Measurements from ENCODE around the gene BSN. TPM values are rescaled to one million over a fixed set of nuclear protein-coding genes. Genes with fewer than 3 reads are reported as not detected.

The BSN gene
- total and polyA plus RNA-seq, 8 donors: 0.26 to 1.1 (median 0.84) TPM

DNA sequence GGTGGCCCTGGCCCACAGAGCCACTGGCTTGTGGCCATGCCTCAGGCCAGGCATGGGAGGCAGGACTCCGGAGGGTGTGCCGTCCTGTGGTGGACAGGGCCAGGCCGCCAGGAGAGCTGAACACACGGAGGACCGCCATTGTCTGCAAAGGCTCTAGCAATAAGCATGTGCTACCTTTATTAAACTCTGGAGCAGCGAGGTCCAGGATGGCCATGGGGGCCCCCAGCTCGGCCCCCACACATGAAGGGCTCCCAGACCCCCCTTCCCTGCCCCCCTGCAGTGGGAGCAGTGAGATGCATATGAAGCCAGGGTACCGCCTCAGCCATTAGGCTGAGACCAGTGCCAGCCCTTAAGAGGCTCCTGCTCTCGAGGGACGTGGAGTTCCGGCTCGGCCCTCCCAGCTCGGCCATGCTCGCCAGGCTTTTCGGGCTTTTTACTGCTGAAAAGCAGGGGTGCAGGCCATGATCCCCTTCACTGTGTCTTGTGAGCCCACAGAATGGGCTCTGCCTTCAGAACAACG, 162.5 kb downstream of the BSN start:
- Histone ChIP-seq H3K27ac (no peak overlapping the region), H3K4me3 (no peak overlapping the region), H3K36me3 (peaks cover 0 to 51% of the 10 kb centered on the region in 2 donors), H3K27me3 (no peaks in the 10 kb centered on the region), H3K9me3 (no peaks in the 10 kb centered on the region), H3K4me1 (peaks cover 8 to 36% of the 10 kb centered on the region in 2 donors)
- TF ChIP-seq CTCF (IDR thresholded peaks at IDR 0.05): no peak
- intact Hi-C loops (cut with DNase I): loop anchor here in 1 of 2 donors (10.0 kb wide), 1 partner anchor 118 kb away; no protein-coding TSS in a partner anchor
- DNase-seq: peak in 2 of 4 donors; percentile 29 to 58
- no peak for ATAC-seq

GRCh38 chr3:49717211-49717958, 163.1 kb downstream of the BSN start:
- intact Hi-C loops (cut with DNase I): loop anchor here in 1 of 2 donors (10.0 kb wide), 1 partner anchor 117 kb away; no protein-coding TSS in a partner anchor
- Histone ChIP-seq H3K36me3 (peaks cover 0 to 51% of the 10 kb centered on the region in 2 donors), H3K9me3 (no peaks in the 10 kb centered on the region), H3K4me1 (peaks cover 10 to 42% of the 10 kb centered on the region in 2 donors), H3K27me3 (no peaks in the 10 kb centered on the region), H3K4me3 (no peak overlapping the region), H3K27ac (no peak overlapping the region)
- peak in 2 of 4 donors; percentile 22 to 75 for DNase-seq
- no peak for ATAC-seq
- no peak for TF ChIP-seq CTCF (IDR thresholded peaks at IDR 0.05)

DNA sequence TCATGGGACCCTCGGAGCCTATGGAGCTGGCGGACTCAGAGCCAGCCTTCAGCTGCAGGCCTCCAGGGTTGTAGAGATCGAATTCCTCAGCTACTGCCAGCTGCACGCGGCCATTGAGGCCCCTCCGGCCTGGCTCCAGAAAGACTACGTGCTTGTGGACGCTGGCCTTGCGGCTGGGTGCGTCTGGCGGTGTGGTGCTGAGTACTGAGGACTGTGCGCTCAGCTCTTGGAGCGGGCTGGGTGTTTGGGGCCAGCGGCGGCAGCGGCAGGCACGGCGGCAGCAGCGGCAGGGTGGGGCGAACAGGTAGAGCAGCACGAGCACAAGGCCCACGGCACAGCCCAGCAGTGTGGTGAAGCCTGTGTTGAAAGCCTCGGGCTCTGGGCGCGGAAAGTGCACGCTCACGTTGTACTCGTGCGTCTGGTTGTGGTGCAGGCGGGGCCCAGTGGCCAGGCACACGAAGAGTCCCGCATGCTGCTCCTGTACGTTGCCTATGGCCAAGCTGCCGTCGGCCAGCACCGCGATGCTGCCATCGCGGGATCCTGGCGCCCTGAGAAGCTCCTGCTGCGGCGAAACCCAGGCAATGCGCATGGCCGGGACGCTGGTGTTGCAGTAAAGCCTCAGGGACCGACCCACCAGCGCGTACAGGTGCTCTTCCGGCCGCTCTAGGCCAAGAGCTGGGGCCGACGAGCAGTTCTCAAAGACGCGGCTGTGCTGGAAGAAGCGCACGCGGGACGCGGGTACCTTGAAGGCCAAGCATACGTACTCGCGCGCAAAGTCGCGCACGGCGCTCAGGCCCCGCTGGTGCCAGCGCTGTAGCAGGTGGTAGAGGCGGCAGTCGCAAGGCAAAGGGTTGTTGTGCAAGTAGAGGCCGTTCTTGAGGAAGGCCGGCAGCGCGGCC, 163.9 kb downstream of the BSN start:
- H3K9me3 ChIP-seq: no peaks in the 10 kb centered on the region
- peaks cover 0 to 48% of the 10 kb centered on the region in 2 donors for H3K36me3 ChIP-seq
- peaks cover 17 to 51% of the 10 kb centered on the region in 2 donors for H3K4me1 ChIP-seq
- peak in 2 of 4 donors; percentile 27 to 82 for DNase-seq
- H3K4me3 ChIP-seq: peak overlapping the region; percentile 37 to 50
- no peak for TF ChIP-seq CTCF (IDR thresholded peaks at IDR 0.05)
- no peaks in the 10 kb centered on the region for H3K27me3 ChIP-seq
- intact Hi-C loops (cut with DNase I): loop anchor here in 1 of 2 donors (10.0 kb wide), 1 partner anchor 117 kb away; no protein-coding TSS in a partner anchor
- ATAC-seq: peak; percentile 8
- no peak overlapping the region for H3K27ac ChIP-seq

GRCh38 chr3:49718858-49719213, 164.6 kb downstream of the BSN start:
- H3K27ac ChIP-seq: no peak overlapping the region
- TF ChIP-seq CTCF (IDR thresholded peaks at IDR 0.05): no peak
- DNase-seq (peak in 1 of 4 donors; percentile 83), ATAC-seq (no peak)
- peak overlapping the region; percentile 37 to 50 for H3K4me3 ChIP-seq
- peaks cover 0 to 48% of the 10 kb centered on the region in 2 donors for H3K36me3 ChIP-seq
- H3K27me3 ChIP-seq: no peaks in the 10 kb centered on the region
- peaks cover 17 to 53% of the 10 kb centered on the region in 2 donors for H3K4me1 ChIP-seq
- H3K9me3 ChIP-seq: no peaks in the 10 kb centered on the region
- intact Hi-C loops (cut with DNase I): loop anchor here in 1 of 2 donors (10.0 kb wide), 1 partner anchor 116 kb away; no protein-coding TSS in a partner anchor
